Measurements from ENCODE around the gene SLC9A8. TPM values are rescaled to one million over a fixed set of nuclear protein-coding genes. Genes with fewer than 3 reads are reported as not detected.
A peak's percentile ranks its signal among the peaks of the same experiment; 100 is the strongest.

Gene SLC9A8
- total RNA-seq, 1 experiment from 2014 or later = 6.5 TPM

- TF ChIP-seq AFF4 (CRISPR knock-in tag; IDR thresholded peaks at IDR 0.05; ENCODE audit: borderline replicate concordance) (no peak), ZNF121 (CRISPR knock-in tag; IDR thresholded peaks at IDR 0.05) (no peak), HMGXB4 (CRISPR knock-in tag; IDR thresholded peaks at IDR 0.05) (0 out of 2 replicates have a peak, but pooled peaks have one; percentile 76), OVOL2 (CRISPR knock-in tag; IDR thresholded peaks at IDR 0.05; ENCODE audit: borderline replicate concordance) (no peak), MXD4 (CRISPR knock-in tag; IDR thresholded peaks at IDR 0.05; ENCODE audit: borderline replicate concordance) (no peak), MLX (CRISPR knock-in tag; IDR thresholded peaks at IDR 0.05) (0 out of 2 replicates have a peak, but pooled peaks have one; percentile 33), GABPB1 (CRISPR knock-in tag; IDR thresholded peaks at IDR 0.05) (peak; percentile 90), GTF2I (CRISPR knock-in tag; conservative IDR thresholded peaks at IDR 0.05) (no peak), FOXP4 (CRISPR knock-in tag; IDR thresholded peaks at IDR 0.05) (peak; percentile 58; the same call in 1 of the 2 replicates), KAT7 (CRISPR knock-in tag; IDR thresholded peaks at IDR 0.05; ENCODE audit: borderline replicate concordance) (0 out of 2 replicates have a peak, but pooled peaks have one; percentile 28), PREB (CRISPR knock-in tag; IDR thresholded peaks at IDR 0.05; ENCODE audit: borderline replicate concordance) (0 out of 2 replicates have a peak, but pooled peaks have one; percentile 24)
Measured at GRCh38 chr20:49812507-49813304, at the start of gene SLC9A8 (continued).

- 0 out of 2 replicates have a peak, but pooled peaks cover 3% of the 10 kb centered on the region for H3K9me3 Mint-ChIP-seq
- ChIA-PET POLR2A (interaction anchor here (0.7 kb wide), 1 partner anchor 9 kb away, joined by 3 read pairs; no protein-coding TSS in a partner anchor), CTCF (interaction anchor here (0.5 kb wide), 1 partner anchor 416 kb away, joined by 4 read pairs; no protein-coding TSS in a partner anchor)
- peak overlapping the region; percentile 70 for H3K27ac Mint-ChIP-seq
- no peak for DNase-seq (ENCODE audit: low spot score)
- H3K36me3 Mint-ChIP-seq = no peaks in the 10 kb centered on the region
- H3K4me3 Mint-ChIP-seq = no peak overlapping the region
- peak; percentile 23 for ATAC-seq
- no peaks in the 10 kb centered on the region for H3K27me3 Mint-ChIP-seq (ENCODE audit: low read depth)
- peaks cover 63% of the 10 kb centered on the region for H3K4me1 Mint-ChIP-seq
- no peak for TF ChIP-seq TP53 (CRISPR knock-in tag; IDR thresholded peaks at IDR 0.05)
- no peak for TF ChIP-seq TEAD1 (CRISPR knock-in tag; IDR thresholded peaks at IDR 0.05)
- no peak for TF ChIP-seq MAX (CRISPR knock-in tag; IDR thresholded peaks at IDR 0.05)
- TF ChIP-seq ZNF281 (CRISPR knock-in tag; IDR thresholded peaks at IDR 0.05) = no peak
- no peak for TF ChIP-seq ATF1 (CRISPR knock-in tag; IDR thresholded peaks at IDR 0.05)
- TF ChIP-seq FOXP1 (CRISPR knock-in tag; IDR thresholded peaks at IDR 0.05; ENCODE audit: borderline replicate concordance) = no peak
- no peak for TF ChIP-seq E2F5 (CRISPR knock-in tag; IDR thresholded peaks at IDR 0.05)
- TF ChIP-seq ETV6 (CRISPR knock-in tag; IDR thresholded peaks at IDR 0.05) = no peak
- TF ChIP-seq SP1 (CRISPR knock-in tag; conservative IDR thresholded peaks at IDR 0.05) = no peak
Measured at GRCh38 chr20:49762940-49763766, 49.5 kb upstream of the SLC9A8 start.
